OCI-LY7 (cell line): ENCODE results near the gene AIFM3. TPM values are rescaled to one million over a fixed set of nuclear protein-coding genes. Genes with fewer than 3 reads are reported as not detected.

Experiments used
- BruUV-seq: library from RNA; stranded (reverse); fragments of 400-500 nt; replicated peaks from 2 replicates; lab custom pipeline; 2021; lab: Mats Ljungman, UMichigan
- CTCF ChIA-PET: fragments of 300-600 bp; sonication (Branson Sonifier 250); formaldehyde crosslinking; loops from one replicate; lab custom pipeline; 2022; ENCODE audit warnings: antibody characterized with exemption; ENCODE audit not compliant: unreplicated experiment; lab: Charles Lee
- POLR2A ChIA-PET: fragments of 300-600 bp; sonication (Branson Sonifier 250); formaldehyde crosslinking; loops from one replicate; lab custom pipeline; 2022; ENCODE audit warnings: antibody characterized with exemption; lab: Charles Lee
- DNase-seq: peaks from one replicate; pipeline ENCODE4 v3.0.0-alpha.2; 2015; ENCODE audit warnings: low spot score
- H2AFZ ChIP-seq: fragments of 200-600 bp; sonication (generic), shearing (Covaris generic); 2 replicates; pipeline ENCODE4 v1.6.1; 2014; ENCODE audit warnings: mild to moderate bottlenecking, antibody characterized with exemption, low read length, moderate library complexity
- H3K27ac ChIP-seq: fragments of 200-600 bp; sonication (generic); 2 replicates; pipeline ENCODE4 v1.5.1; 2014; ENCODE audit warnings: mixed run types, low read depth, mild to moderate bottlenecking, moderate library complexity, low read length, inconsistent platforms; ENCODE audit not compliant: poor library complexity, severe bottlenecking
- H3K36me3 ChIP-seq: fragments of 200-600 bp; sonication (generic); 2 replicates; pipeline ENCODE4 v1.6.1; 2014; ENCODE audit warnings: mild to moderate bottlenecking, antibody characterized with exemption, low read length, moderate library complexity, mixed read lengths; ENCODE audit not compliant: insufficient read depth
- H3K4me1 ChIP-seq: fragments of 200-600 bp; sonication (generic); 2 replicates; pipeline ENCODE4 v1.5.1; 2014; ENCODE audit warnings: mild to moderate bottlenecking, low read length; ENCODE audit not compliant: insufficient read depth, poor library complexity, severe bottlenecking
- H3K4me2 ChIP-seq: fragments of 200-600 bp; sonication (generic); 2 replicates; pipeline ENCODE4 v1.6.1; 2014; ENCODE audit warnings: mild to moderate bottlenecking, low read length
- H3K4me3 ChIP-seq: fragments of 200-600 bp; sonication (generic); 2 replicates; pipeline ENCODE4 v1.5.1; 2014; ENCODE audit warnings: mild to moderate bottlenecking, low read depth, low read length; ENCODE audit not compliant: poor library complexity, severe bottlenecking
- H3K79me2 ChIP-seq: fragments of 200-600 bp; sonication (generic); 2 replicates; pipeline ENCODE4 v1.6.1; 2016; ENCODE audit warnings: low read depth, mild to moderate bottlenecking, low read length, moderate library complexity, mixed read lengths; ENCODE audit not compliant: insufficient read depth
- H3K9me2 ChIP-seq: fragments of 200-600 bp; sonication (generic); 2 replicates; pipeline ENCODE4 v1.6.1; 2016; ENCODE audit warnings: mild to moderate bottlenecking, low read length, mixed read lengths; ENCODE audit not compliant: insufficient read depth
- H3K9me3 ChIP-seq: fragments of 200-600 bp; sonication (generic); 2 replicates; pipeline ENCODE4 v1.6.1; 2014; ENCODE audit warnings: mild to moderate bottlenecking, mixed run types, low read length, mixed read lengths
- H4K20me1 ChIP-seq: fragments of 200-600 bp; sonication (generic); 2 replicates; pipeline ENCODE4 v1.6.1; 2014; ENCODE audit warnings: mild to moderate bottlenecking, antibody characterized with exemption, low read length, moderate library complexity, mixed read lengths; ENCODE audit not compliant: insufficient read depth
- EZH2phosphoT487 ChIP-seq: fragments of 200-600 bp; sonication (generic); IDR thresholded peaks from 2 replicates; pipeline ENCODE4 v1.6.1; 2018; ENCODE audit warnings: low read depth, borderline replicate concordance, mild to moderate bottlenecking, mixed run types, antibody characterized with exemption, low read length, moderate library complexity, mixed read lengths
- intact Hi-C: fragments of 100-400 bp; cut with micrococcal nuclease; formaldehyde crosslinking; loops from one replicate; pipeline ENCODE4 v1.10.0; 2022; ENCODE audit not compliant: unreplicated experiment
- total RNA-seq, 2 experiments: library from RNA; depleted of rRNA in 1 of 2; stranded (reverse); fragments of >200 nt in 1 of 2; shearing (Covaris generic) in 1 of 2; gene quantifications; 2 replicates each; pipeline ENCODE4 v1.2.3, GENCODE V29; 2014 to 2022
- TF ChIP-seq, protein P1 (sequence below): fragments of 200-600 bp; sonication (generic); conservative IDR thresholded peaks from 2 replicates; pipeline ENCODE4 v1.5.1; 2014; ENCODE audit warnings: mild to moderate bottlenecking, antibody characterized with exemption, low read length, moderate library complexity, mixed read lengths

The AIFM3 gene
- total RNA-seq, 2 experiments from 2014 or later, result 0.47 TPM; not detected in 1

GRCh38 chr22:20973634-20974286, 6.7 kb downstream of the AIFM3 start:
- no peaks in the 10 kb centered on the region for H3K79me2 ChIP-seq
- no peaks in the 10 kb centered on the region for H3K9me2 ChIP-seq
- no peak overlapping the region for H3K4me3 ChIP-seq
- no peak overlapping the region for H2AFZ ChIP-seq
- H4K20me1 ChIP-seq, result no peaks in the 10 kb centered on the region
- POLR2A ChIA-PET, result interaction anchor here (0.5 to 1.6 kb wide), 2 partner anchors 8 to 32 kb away, joined by 4 to 8 read pairs; partner anchors contain the start of gene LZTR1
- H3K9me3 ChIP-seq, result no peaks in the 10 kb centered on the region
- H3K4me1 ChIP-seq, result peaks cover 8% of the 10 kb centered on the region
- intact Hi-C loops, result no loop called here
- H3K27ac ChIP-seq, result no peak overlapping the region
- no peak overlapping the region for H3K4me2 ChIP-seq
- BruUV-seq, result no TSS peak
- CTCF ChIA-PET, result no interaction called here
- TF ChIP-seq, protein P1, sequence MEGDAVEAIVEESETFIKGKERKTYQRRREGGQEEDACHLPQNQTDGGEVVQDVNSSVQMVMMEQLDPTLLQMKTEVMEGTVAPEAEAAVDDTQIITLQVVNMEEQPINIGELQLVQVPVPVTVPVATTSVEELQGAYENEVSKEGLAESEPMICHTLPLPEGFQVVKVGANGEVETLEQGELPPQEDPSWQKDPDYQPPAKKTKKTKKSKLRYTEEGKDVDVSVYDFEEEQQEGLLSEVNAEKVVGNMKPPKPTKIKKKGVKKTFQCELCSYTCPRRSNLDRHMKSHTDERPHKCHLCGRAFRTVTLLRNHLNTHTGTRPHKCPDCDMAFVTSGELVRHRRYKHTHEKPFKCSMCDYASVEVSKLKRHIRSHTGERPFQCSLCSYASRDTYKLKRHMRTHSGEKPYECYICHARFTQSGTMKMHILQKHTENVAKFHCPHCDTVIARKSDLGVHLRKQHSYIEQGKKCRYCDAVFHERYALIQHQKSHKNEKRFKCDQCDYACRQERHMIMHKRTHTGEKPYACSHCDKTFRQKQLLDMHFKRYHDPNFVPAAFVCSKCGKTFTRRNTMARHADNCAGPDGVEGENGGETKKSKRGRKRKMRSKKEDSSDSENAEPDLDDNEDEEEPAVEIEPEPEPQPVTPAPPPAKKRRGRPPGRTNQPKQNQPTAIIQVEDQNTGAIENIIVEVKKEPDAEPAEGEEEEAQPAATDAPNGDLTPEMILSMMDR, result no peak
- TF ChIP-seq EZH2phosphoT487, result no peak
- no peaks in the 10 kb centered on the region for H3K36me3 ChIP-seq
- no peak for DNase-seq

DNA sequence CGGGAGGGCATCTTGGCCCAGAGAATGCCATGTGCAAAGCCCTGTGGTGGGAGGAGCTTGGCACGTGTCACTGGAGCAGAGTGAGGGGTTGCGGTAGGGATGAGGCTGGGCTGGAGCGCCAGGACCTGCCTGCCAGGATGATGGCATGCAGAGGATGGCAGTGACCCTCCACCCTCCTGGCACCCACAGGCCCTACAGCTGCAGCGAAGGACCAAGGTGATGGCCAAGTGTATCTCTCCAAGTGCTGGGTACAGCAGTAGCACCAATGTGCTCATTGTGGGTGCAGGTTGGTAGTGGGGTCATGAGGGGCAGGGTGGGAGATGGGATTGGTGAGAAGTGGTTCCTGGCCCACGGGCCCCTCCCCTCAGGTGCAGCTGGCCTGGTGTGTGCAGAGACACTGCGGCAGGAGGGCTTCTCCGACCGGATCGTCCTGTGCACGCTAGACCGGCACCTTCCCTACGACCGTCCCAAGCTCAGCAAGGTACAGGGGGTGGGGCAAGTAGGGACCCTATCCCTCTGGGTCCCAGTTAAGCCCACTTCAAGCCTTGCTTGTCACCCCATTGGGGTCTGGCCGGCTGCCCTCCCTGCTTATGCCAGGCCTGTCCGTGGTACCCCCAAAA, 7.4 kb downstream of the AIFM3 start:
- no peaks in the 10 kb centered on the region for H3K9me3 ChIP-seq
- no peaks in the 10 kb centered on the region for H3K79me2 ChIP-seq
- peaks cover 8% of the 10 kb centered on the region for H3K4me1 ChIP-seq
- no peaks in the 10 kb centered on the region for H4K20me1 ChIP-seq
- ChIA-PET CTCF (no interaction called here), POLR2A (no interaction called here)
- TF ChIP-seq, protein P1, result no peak
- TF ChIP-seq EZH2phosphoT487, result no peak
- H3K27ac ChIP-seq, result no peak overlapping the region
- no TSS peak for BruUV-seq
- no peak overlapping the region for H3K4me2 ChIP-seq
- no peaks in the 10 kb centered on the region for H3K36me3 ChIP-seq
- H3K9me2 ChIP-seq, result no peaks in the 10 kb centered on the region
- no peak for DNase-seq
- no peak overlapping the region for H3K4me3 ChIP-seq
- H2AFZ ChIP-seq, result no peak overlapping the region
- intact Hi-C loops, result no loop called here
